H1 (cell line): ENCODE data around the gene ZMIZ1. TPM values are rescaled to one million over a fixed set of nuclear protein-coding genes. Genes with fewer than 3 reads are reported as not detected.

Source experiments
- CTCF ChIA-PET: fragments of 300-600 bp; sonication (Branson Sonifier 250); formaldehyde crosslinking; loops from one replicate; lab custom pipeline; 2021; ENCODE audit not compliant: partially characterized antibody; lab: Charles Lee
- POLR2A ChIA-PET: fragments of 300-600 bp; sonication (Branson Sonifier 250); formaldehyde crosslinking; loops from one replicate; lab custom pipeline; 2021; ENCODE audit warnings: inconsistent platforms; ENCODE audit not compliant: partially characterized antibody; lab: Charles Lee
- DNase-seq, 2 experiments: peaks; one replicate each; pipeline versions ENCODE4 v3.0.0 to v3.0.0-alpha.2; 2010 to 2022; ENCODE audit warnings: low spot score in 2 of 2, low read depth in 1 of 2, mixed read lengths in 1 of 2
- FAIRE-seq: peaks from 2 replicates; lab custom pipeline; 2011; peaks lifted over from hg19 to GRCh38; lab: Jason Lieb, UNC
- H2AFZ ChIP-seq: 2 replicates; pipeline ENCODE4 v1.8.1; 2012; ENCODE audit warnings: low read length, inconsistent platforms
- H2AK5ac ChIP-seq: 2 replicates; pipeline ENCODE4 v1.6.1; 2013; ENCODE audit warnings: low read depth, low read length
- H2BK120ac ChIP-seq: replicated peaks from 2 replicates; pipeline ENCODE3; 2013; ENCODE audit warnings: low read depth, low read length, inconsistent platforms
- H2BK12ac ChIP-seq: 2 replicates; pipeline ENCODE4 v1.6.1; 2013; ENCODE audit warnings: low read depth, low read length
- H2BK15ac ChIP-seq: 2 replicates; pipeline ENCODE4 v1.6.1; 2013; ENCODE audit warnings: low read length
- H2BK20ac ChIP-seq: 2 replicates; pipeline ENCODE4 v1.6.1; 2013; ENCODE audit warnings: low read length
- H2BK5ac ChIP-seq: 2 replicates; pipeline ENCODE4 v1.6.1; 2013; ENCODE audit warnings: low read depth, low read length
- H3K14ac ChIP-seq: 2 replicates; pipeline ENCODE4 v1.6.1; 2013; ENCODE audit warnings: inconsistent platforms; ENCODE audit not compliant: insufficient read length
- H3K18ac ChIP-seq: 2 replicates; pipeline ENCODE4 v1.6.1; 2013; ENCODE audit warnings: low read length; ENCODE audit errors: extremely low read depth
- H3K23ac ChIP-seq: 2 replicates; pipeline ENCODE4 v1.6.1; 2013; ENCODE audit warnings: inconsistent platforms; ENCODE audit not compliant: insufficient read length
- H3K23me2 ChIP-seq: 2 replicates; pipeline ENCODE4 v1.6.1; 2013; ENCODE audit warnings: low read depth, low read length
- H3K27ac ChIP-seq: 2 replicates; pipeline ENCODE4 v1.6.1; 2011; ENCODE audit warnings: low read depth, low read length, inconsistent platforms
- H3K27me3 ChIP-seq, 4 experiments: replicated peaks in 1 of 4; 1 replicate in 1 of 4; 2 replicates in 3 of 4; pipeline versions ENCODE4 v1.6.1 to v1.8.1; 2011 to 2013; ENCODE audit warnings: low read length in 3 of 4, mild to moderate bottlenecking in 3 of 4, inconsistent platforms in 2 of 4, mixed read lengths in 2 of 4, moderate library complexity in 1 of 4; ENCODE audit not compliant: control insufficient read depth in 3 of 4, insufficient read depth in 3 of 4; ENCODE audit errors: extremely low read depth in 1 of 4
- H3K36me3 ChIP-seq, 4 experiments: 2 replicates each; pipeline versions ENCODE4 v1.6.1 to v1.8.1; 2011 to 2013; ENCODE audit warnings: mild to moderate bottlenecking in 4 of 4, low read length in 3 of 4, moderate library complexity in 2 of 4, control low read depth in 1 of 4, inconsistent platforms in 1 of 4; ENCODE audit not compliant: insufficient read depth in 4 of 4, control insufficient read depth in 2 of 4
- H3K4ac ChIP-seq: replicated peaks from 2 replicates; pipeline ENCODE3; 2013; ENCODE audit warnings: low read length, low read depth, mixed read lengths, inconsistent platforms; ENCODE audit not compliant: insufficient read length
- H3K4me1 ChIP-seq, 4 experiments: replicated peaks in 1 of 4; 1 replicate in 1 of 4; 2 replicates in 3 of 4; pipeline versions ENCODE4 v1.6.1 to v1.8.1; 2011 to 2013; ENCODE audit warnings: low read length in 3 of 4, inconsistent platforms in 2 of 4, mixed read lengths in 1 of 4; ENCODE audit not compliant: insufficient read depth in 4 of 4, control insufficient read depth in 3 of 4
- H3K4me2 ChIP-seq, 2 experiments: 2 replicates each; pipeline versions ENCODE4 v1.6.1 to v1.8.1; 2011 to 2013; ENCODE audit warnings: low read depth in 2 of 2, low read length in 2 of 2, control low read depth in 1 of 2, inconsistent platforms in 1 of 2, mild to moderate bottlenecking in 1 of 2; ENCODE audit not compliant: insufficient read depth in 1 of 2
- H3K4me3 ChIP-seq, 4 experiments: fragments of 200-600, 300-600 bp in 1 of 4; sonication (generic), shearing (Covaris generic), sonication (Bioruptor Twin) in 1 of 4; 2 replicates each; pipeline versions ENCODE4 v1.5.1 to v1.8.1; 2011 to 2016; ENCODE audit warnings: low read length in 4 of 4, low read depth in 3 of 4, control low read depth in 2 of 4, inconsistent platforms in 2 of 4, mild to moderate bottlenecking in 2 of 4, mixed read lengths in 1 of 4, moderate library complexity in 1 of 4; ENCODE audit not compliant: insufficient read depth in 2 of 4; ENCODE audit errors: extremely low read depth in 1 of 4
- H3K56ac ChIP-seq: replicated peaks from 2 replicates; pipeline ENCODE3; 2013; ENCODE audit warnings: low read depth, mild to moderate bottlenecking, mixed read lengths, low read length, inconsistent platforms; ENCODE audit not compliant: insufficient read length
- H3K79me1 ChIP-seq: 2 replicates; pipeline ENCODE4 v1.6.1; 2013; ENCODE audit warnings: low read depth, low read length, control low read depth
- H3K79me2 ChIP-seq, 2 experiments: 2 replicates each; pipeline versions ENCODE4 v1.6.1 to v1.8.1; 2012 to 2013; ENCODE audit warnings: low read length in 2 of 2, mild to moderate bottlenecking in 2 of 2, inconsistent platforms in 1 of 2; ENCODE audit not compliant: insufficient read depth in 2 of 2, control insufficient read depth in 1 of 2
- H3K9ac ChIP-seq, 4 experiments: replicated peaks in 1 of 4; 1 replicate in 1 of 4; 2 replicates in 3 of 4; pipeline versions ENCODE4 v1.6.1 to v1.8.1; 2011 to 2013; ENCODE audit warnings: low read depth in 3 of 4, low read length in 3 of 4, control low read depth in 2 of 4, mild to moderate bottlenecking in 2 of 4, moderate library complexity in 2 of 4, inconsistent platforms in 1 of 4; ENCODE audit errors: extremely low read depth in 1 of 4
- H3K9me3 ChIP-seq, 2 experiments: 2 replicates each; pipeline versions ENCODE4 v1.6.1 to v1.8.1; 2012 to 2013; ENCODE audit warnings: mild to moderate bottlenecking in 2 of 2, moderate library complexity in 2 of 2, control low read depth in 1 of 2, inconsistent platforms in 1 of 2, low read depth in 1 of 2, low read length in 1 of 2, mixed read lengths in 1 of 2; ENCODE audit not compliant: insufficient read depth in 2 of 2
- H4K20me1 ChIP-seq, 2 experiments: replicated peaks in 1 of 2; 2 replicates each; pipeline versions ENCODE3 to v1.8.1; 2011 to 2013; ENCODE audit warnings: inconsistent platforms in 2 of 2, low read length in 2 of 2, mild to moderate bottlenecking in 1 of 2; ENCODE audit not compliant: insufficient read depth in 2 of 2, control insufficient read depth in 1 of 2
- H4K5ac ChIP-seq: 2 replicates; pipeline ENCODE4 v1.6.1; 2013; ENCODE audit warnings: low read length, low read depth, mixed read lengths, inconsistent platforms; ENCODE audit not compliant: insufficient read length
- H4K8ac ChIP-seq: 2 replicates; pipeline ENCODE4 v1.8.0; 2013; ENCODE audit warnings: mild to moderate bottlenecking, moderate library complexity, low read length, inconsistent platforms; ENCODE audit not compliant: insufficient read depth; ENCODE audit errors: extremely low read depth
- H4K91ac ChIP-seq: replicated peaks from 2 replicates; pipeline ENCODE3; 2013; ENCODE audit warnings: low read length, mixed read lengths, inconsistent platforms; ENCODE audit not compliant: insufficient read length
- CREB1 ChIP-seq: IDR thresholded peaks from 2 replicates; pipeline ENCODE4 v1.6.1; 2012; ENCODE audit warnings: inconsistent platforms
- EP300 ChIP-seq, 2 experiments: IDR thresholded peaks; 1 replicate in 1 of 2; 2 replicates in 1 of 2; pipeline ENCODE4 v1.6.1; 2011 to 2012; ENCODE audit warnings: low read depth in 2 of 2, low read length in 2 of 2, mild to moderate bottlenecking in 2 of 2, borderline replicate concordance in 1 of 2, inconsistent platforms in 1 of 2, moderate library complexity in 1 of 2
- MAFK ChIP-seq: IDR thresholded peaks from 2 replicates; pipeline ENCODE4 v1.6.1; 2012; ENCODE audit warnings: low read depth, mild to moderate bottlenecking, improper control_type of control experiment, low read length
- NANOG ChIP-seq: IDR thresholded peaks from 2 replicates; pipeline ENCODE4 v1.6.1; 2011; ENCODE audit warnings: low read length, low read depth, mild to moderate bottlenecking, inconsistent platforms; ENCODE audit not compliant: insufficient read depth, poor library complexity, severe bottlenecking
- RAD21 ChIP-seq, 2 experiments: IDR thresholded peaks in 1 of 2; conservative IDR thresholded peaks in 1 of 2; 2 replicates each; pipeline ENCODE4 v1.6.1; 2011; ENCODE audit warnings: low read depth in 2 of 2, low read length in 2 of 2, improper control_type of control experiment in 1 of 2, inconsistent platforms in 1 of 2, mild to moderate bottlenecking in 1 of 2, moderate library complexity in 1 of 2
- RBBP5 ChIP-seq: IDR thresholded peaks from 2 replicates; pipeline ENCODE4 v1.7.1; 2012; ENCODE audit warnings: low read depth, mild to moderate bottlenecking, inconsistent platforms, low read length, moderate library complexity, borderline replicate concordance
- SRF ChIP-seq: IDR thresholded peaks from 2 replicates; pipeline ENCODE4 v1.6.1; 2011; ENCODE audit warnings: mild to moderate bottlenecking, low read depth, low read length, moderate library complexity
- TAF7 ChIP-seq: optimal IDR thresholded peaks from 2 replicates; pipeline ENCODE3; 2011; ENCODE audit warnings: low read depth, mild to moderate bottlenecking, inconsistent platforms, low read length, moderate library complexity, borderline replicate concordance
- TBP ChIP-seq: IDR thresholded peaks from 2 replicates; pipeline ENCODE4 v1.6.1; 2011; ENCODE audit warnings: low read depth, low read length, improper control_type of control experiment
- WGBS, 2 experiments: shearing (Covaris generic) in 1 of 2; methylation state at CpG; one replicate each; pipeline versions ENCODE4 v1.1.6 to v1.1.7; 2013 to 2015; ENCODE audit warnings: low lambda C conversion rate in 2 of 2, mixed read lengths in 2 of 2, inconsistent platforms in 1 of 2, low coverage in 1 of 2, missing lambda C conversion rate in 1 of 2; ENCODE audit not compliant: insufficient replicate concordance in 2 of 2, insufficient coverage in 1 of 2, insufficient read length in 1 of 2; ENCODE audit errors: extremely low coverage in 1 of 2, missing lambda C conversion rate in 1 of 2; 5-methylcytosine and 5-hydroxymethylcytosine counted together
- polyA plus RNA-seq, 7 experiments: library from polyadenylated mRNA; depleted of rRNA in 3 of 7; stranded (reverse) in 5 of 7; unstranded in 2 of 7; fragments of >200 nt in 5 of 7; fragments of 200-250 nt in 2 of 7; gene quantifications; 1 replicate in 5 of 7; 2 replicates in 1 of 7; 4 replicates in 1 of 7; pipeline versions ENCODE4 v1.2.1 to v1.2.3, GENCODE V29; 2011 to 2013; ENCODE audit warnings: missing spikeins in 2 of 7, mixed read lengths in 2 of 7
- total RNA-seq: library from RNA; stranded (reverse); fragmentation: NEBNext Ultra II Directional; extraction: Animal tissue kit (Norgen Biotek cat#: 25700); gene quantifications from 2 replicates; pipeline ENCODE4 v1.2.1, GENCODE V29; 2021

ZMIZ1 gene
- total and polyA plus RNA-seq, 2 of the 8 experiments (the other 6 are each of a cell fraction or from before 2014, with no cell fraction given) = 8.1 to 28.0 TPM

DNA sequence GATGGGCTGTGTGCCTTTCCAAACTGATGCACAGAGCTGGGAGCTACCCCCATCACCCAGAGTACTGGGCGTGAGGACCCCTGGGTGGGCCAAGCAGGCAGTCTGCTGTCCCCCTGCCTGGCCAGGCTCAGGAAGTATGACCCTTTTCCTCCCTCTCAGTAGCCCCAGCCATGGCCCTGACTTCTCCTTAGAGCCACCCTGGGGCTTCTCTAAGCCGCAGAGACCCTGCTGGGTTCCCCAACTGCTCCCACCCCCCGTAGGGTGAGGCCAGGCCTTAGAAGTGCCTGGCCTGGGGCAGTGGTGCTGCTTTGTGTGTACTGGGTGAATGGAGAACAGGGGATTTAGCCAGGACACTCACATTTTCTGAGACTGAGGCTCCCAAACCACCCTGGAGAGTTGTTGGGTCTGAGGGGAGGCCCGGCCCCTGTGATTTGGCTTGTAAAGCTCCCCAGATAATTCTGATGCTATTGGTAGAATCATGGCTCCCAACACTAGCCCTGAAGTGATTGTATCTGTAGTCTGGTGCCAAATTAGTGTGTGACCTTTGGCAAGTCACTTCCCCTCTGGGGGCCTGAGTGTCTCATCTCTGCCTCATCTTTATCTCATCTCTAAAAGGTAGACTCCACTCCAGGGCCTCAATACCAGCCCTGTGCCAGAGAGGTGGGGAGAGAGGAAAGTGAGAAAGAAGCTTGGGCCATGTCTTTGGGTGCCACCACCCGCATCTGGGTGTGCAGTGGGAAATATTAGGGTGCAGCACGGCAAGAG is 178.8 kb downstream of the ZMIZ1 start:
- no peak overlapping the region for H3K4me3 ChIP-seq
- ChIA-PET POLR2A (interaction anchor here (1.7 kb wide), 1 partner anchor 11 kb away, joined by 6 read pairs; no protein-coding TSS in a partner anchor), CTCF (interaction anchor here (1.3 to 3.3 kb wide), 4 partner anchors 10 to 99 kb away, joined by 3 to 14 read pairs (median 5); no protein-coding TSS in a partner anchor)
- H4K8ac ChIP-seq = peak overlapping the region; percentile 12; the same call in 1 of the 2 replicates
- H3K23me2 ChIP-seq = peaks cover 3% of the 10 kb centered on the region; the same call in 1 of the 2 replicates
- peaks cover 0 to 11% of the 10 kb centered on the region in 2 experiments; a peak in 1 of 4 replicates for H3K79me2 ChIP-seq
- 91% methylated on average over 6 of the region's 6 CpGs; no CpG with 5 or more reads in 1 of the 2 experiments for WGBS, 2 experiments
- no peak overlapping the region for H3K9ac ChIP-seq
- no peak overlapping the region for H2BK12ac ChIP-seq
- no peak overlapping the region for H4K91ac ChIP-seq
- FAIRE-seq = no peak
- H3K4ac ChIP-seq = no peak overlapping the region
- no peak overlapping the region for H2BK5ac ChIP-seq
- no peak overlapping the region for H2AFZ ChIP-seq
- H3K79me1 ChIP-seq = peaks cover 10% of the 10 kb centered on the region
- H3K56ac ChIP-seq = no peak overlapping the region
- H2AK5ac ChIP-seq = no peak overlapping the region
- H3K4me2 ChIP-seq = no peak overlapping the region
- no peak overlapping the region for H3K27ac ChIP-seq
- H2BK120ac ChIP-seq = no peak overlapping the region
- no peak overlapping the region for H3K18ac ChIP-seq
- no peak overlapping the region for H4K5ac ChIP-seq
- H3K27me3 ChIP-seq = peaks cover 7 to 19% (median 17%) of the 10 kb centered on the region in 4 experiments
- no peak overlapping the region for H2BK20ac ChIP-seq
- TF ChIP-seq MAFK = no peak
- TF ChIP-seq RAD21 (IDR thresholded peaks at IDR 0.05 in 1 of 2, conservative IDR thresholded peaks at IDR 0.05 in 1 of 2; ENCODE audit: low read depth in 2 of 2, low read length in 2 of 2) = no peak
- no peak for TF ChIP-seq EP300 (IDR thresholded peaks at IDR 0.05; ENCODE audit: borderline replicate concordance in 1 of 2, low read depth in 2 of 2, low read length in 2 of 2)
- TF ChIP-seq TBP = no peak
- no peak for TF ChIP-seq NANOG
- TF ChIP-seq CREB1 = no peak
- no peak for TF ChIP-seq RBBP5
- TF ChIP-seq SRF = no peak
- no peak for TF ChIP-seq TAF7
- no peaks in the 10 kb centered on the region for H3K36me3 ChIP-seq
- no peak overlapping the region for H2BK15ac ChIP-seq
- peaks cover 0 to 12% (median 4%) of the 10 kb centered on the region in 4 experiments; a peak in 4 of 7 replicates for H3K4me1 ChIP-seq
- H3K23ac ChIP-seq = no peak overlapping the region
- H3K9me3 ChIP-seq = no peaks in the 10 kb centered on the region
- DNase-seq = no peak
- peaks cover 35 to 44% of the 10 kb centered on the region in 2 experiments for H4K20me1 ChIP-seq
- H3K14ac ChIP-seq = no peak overlapping the region
